ENCODE results near the gene RAVER2.

Gene RAVER2

GRCh38 chr1:64839732-64840405, 95.0 kb downstream of the RAVER2 start:
- H2AK5ac ChIP-seq (ENCODE audit: low read length), result no peak overlapping the region
- no peaks in the 10 kb centered on the region for H3K79me2 ChIP-seq (ENCODE audit: control insufficient read depth, insufficient read depth, low read length)
- H3K56ac ChIP-seq (ENCODE audit: low read length), result no peak overlapping the region
- H3K36me3 ChIP-seq (ENCODE audit: control insufficient read depth, insufficient read depth, low read length), result peaks cover 3% of the 10 kb centered on the region
- H3K23ac ChIP-seq (ENCODE audit: low read length), result no peak overlapping the region
- H3K4ac ChIP-seq (ENCODE audit: low read depth, low read length), result no peak overlapping the region
- H4K8ac ChIP-seq (ENCODE audit: low read depth, low read length), result no peak overlapping the region
- no peaks in the 10 kb centered on the region for H3K4me1 ChIP-seq (ENCODE audit: control insufficient read depth, low read depth, low read length)
- H3K18ac ChIP-seq (ENCODE audit: low read length), result no peak overlapping the region
- no peak for DNase-seq
- no peak overlapping the region for H4K5ac ChIP-seq (ENCODE audit: low read length)
- no CpG with 5 or more reads among the region's 15 CpGs for WGBS (ENCODE audit: extremely low coverage, insufficient coverage, low lambda C conversion rate)
- no peak overlapping the region for H2BK5ac ChIP-seq (ENCODE audit: low read length)
- no peak overlapping the region for H3K27ac ChIP-seq (ENCODE audit: low read depth, low read length)
- H3K4me3 ChIP-seq (ENCODE audit: low read length), result no peak overlapping the region
- no peak overlapping the region for H3K4me2 ChIP-seq (ENCODE audit: low read length)
- no peak overlapping the region for H2BK120ac ChIP-seq (ENCODE audit: low read depth, low read length)
- no peaks in the 10 kb centered on the region for H3K27me3 ChIP-seq (ENCODE audit: insufficient read depth, low read length, poor library complexity)
- no peaks in the 10 kb centered on the region for H3K79me1 ChIP-seq (ENCODE audit: low read length)
- no peak overlapping the region for H2BK15ac ChIP-seq (replicated peaks; ENCODE audit: low read depth)
- H3K9ac ChIP-seq (ENCODE audit: low read length), result no peak overlapping the region

DNA sequence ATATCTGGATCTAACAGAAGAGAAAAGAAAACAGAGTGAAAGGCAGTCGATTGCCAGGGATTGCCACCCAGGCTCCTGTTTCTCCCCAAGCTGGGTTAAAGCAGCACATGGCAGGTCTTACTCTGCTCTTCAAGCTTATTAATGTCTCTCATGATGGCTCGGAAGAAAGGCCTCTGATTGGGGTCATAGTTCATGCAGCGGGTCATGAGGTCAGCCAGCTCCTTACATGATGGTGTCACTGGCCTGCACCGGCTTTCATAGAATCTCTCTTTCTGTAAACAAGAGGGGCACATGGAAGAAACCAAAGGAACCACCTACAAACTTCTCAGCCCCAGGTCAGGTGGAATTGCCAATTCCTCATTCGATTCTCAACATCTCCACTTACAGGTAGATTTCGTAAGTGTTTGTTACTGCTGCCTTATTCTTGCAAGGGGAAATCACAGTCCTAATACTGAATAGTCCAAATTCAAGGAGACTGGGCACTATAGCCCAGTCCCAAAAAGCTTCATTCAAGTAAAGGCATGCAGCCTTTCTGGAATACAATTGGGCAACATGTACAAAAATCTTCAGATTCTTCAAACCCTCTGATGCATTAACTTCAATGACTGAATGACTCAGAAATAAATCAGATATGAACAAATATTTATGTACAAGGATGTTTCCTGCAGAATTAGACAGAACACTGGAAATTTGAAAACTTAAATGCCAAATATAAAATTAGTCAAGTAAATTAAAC, 96.6 kb downstream of the RAVER2 start:
- no CpG with 5 or more reads among the region's 6 CpGs for WGBS (ENCODE audit: extremely low coverage, insufficient coverage, low lambda C conversion rate)
- no peak overlapping the region for H2AK5ac ChIP-seq (ENCODE audit: low read length)
- no peaks in the 10 kb centered on the region for H3K4me1 ChIP-seq (ENCODE audit: control insufficient read depth, low read depth, low read length)
- H3K27me3 ChIP-seq (ENCODE audit: insufficient read depth, low read length, poor library complexity), result no peaks in the 10 kb centered on the region
- no peak overlapping the region for H3K23ac ChIP-seq (ENCODE audit: low read length)
- no peak overlapping the region for H3K18ac ChIP-seq (ENCODE audit: low read length)
- H3K4ac ChIP-seq (ENCODE audit: low read depth, low read length), result no peak overlapping the region
- H4K8ac ChIP-seq (ENCODE audit: low read depth, low read length), result no peak overlapping the region
- H2BK5ac ChIP-seq (ENCODE audit: low read length), result no peak overlapping the region
- no peak overlapping the region for H2BK120ac ChIP-seq (ENCODE audit: low read depth, low read length)
- no peak overlapping the region for H2BK15ac ChIP-seq (replicated peaks; ENCODE audit: low read depth)
- no peak for DNase-seq
- no peaks in the 10 kb centered on the region for H3K79me1 ChIP-seq (ENCODE audit: low read length)
- H3K4me2 ChIP-seq (ENCODE audit: low read length), result no peak overlapping the region
- H4K5ac ChIP-seq (ENCODE audit: low read length), result no peak overlapping the region
- no peaks in the 10 kb centered on the region for H3K79me2 ChIP-seq (ENCODE audit: control insufficient read depth, insufficient read depth, low read length)
- no peak overlapping the region for H3K9ac ChIP-seq (ENCODE audit: low read length)
- H3K36me3 ChIP-seq (ENCODE audit: control insufficient read depth, insufficient read depth, low read length), result peaks cover 3% of the 10 kb centered on the region
- no peak overlapping the region for H3K4me3 ChIP-seq (ENCODE audit: low read length)
- no peak overlapping the region for H3K27ac ChIP-seq (ENCODE audit: low read depth, low read length)
- H3K56ac ChIP-seq (ENCODE audit: low read length), result no peak overlapping the region

GRCh38 chr1:64842224-64842623, 97.3 kb downstream of the RAVER2 start:
- H3K4me2 ChIP-seq (ENCODE audit: low read length), result no peak overlapping the region
- no CpG with 5 or more reads among the region's 2 CpGs for WGBS (ENCODE audit: extremely low coverage, insufficient coverage, low lambda C conversion rate)
- no peak for DNase-seq
- H3K4me3 ChIP-seq (ENCODE audit: low read length), result no peak overlapping the region
- no peak overlapping the region for H2AK5ac ChIP-seq (ENCODE audit: low read length)
- H3K79me2 ChIP-seq (ENCODE audit: control insufficient read depth, insufficient read depth, low read length), result no peaks in the 10 kb centered on the region
- H3K36me3 ChIP-seq (ENCODE audit: control insufficient read depth, insufficient read depth, low read length), result peaks cover 2% of the 10 kb centered on the region
- no peak overlapping the region for H3K18ac ChIP-seq (ENCODE audit: low read length)
- no peak overlapping the region for H4K8ac ChIP-seq (ENCODE audit: low read depth, low read length)
- no peak overlapping the region for H3K9ac ChIP-seq (ENCODE audit: low read length)
- H4K5ac ChIP-seq (ENCODE audit: low read length), result no peak overlapping the region
- H2BK15ac ChIP-seq (replicated peaks; ENCODE audit: low read depth), result no peak overlapping the region
- no peak overlapping the region for H3K27ac ChIP-seq (ENCODE audit: low read depth, low read length)
- H3K27me3 ChIP-seq (ENCODE audit: insufficient read depth, low read length, poor library complexity), result no peaks in the 10 kb centered on the region
- no peak overlapping the region for H3K56ac ChIP-seq (ENCODE audit: low read length)
- H3K4me1 ChIP-seq (ENCODE audit: control insufficient read depth, low read depth, low read length), result no peaks in the 10 kb centered on the region
- no peak overlapping the region for H2BK120ac ChIP-seq (ENCODE audit: low read depth, low read length)
- no peaks in the 10 kb centered on the region for H3K79me1 ChIP-seq (ENCODE audit: low read length)
- H3K23ac ChIP-seq (ENCODE audit: low read length), result no peak overlapping the region
- H2BK5ac ChIP-seq (ENCODE audit: low read length), result no peak overlapping the region
- H3K4ac ChIP-seq (ENCODE audit: low read depth, low read length), result no peak overlapping the region

DNA sequence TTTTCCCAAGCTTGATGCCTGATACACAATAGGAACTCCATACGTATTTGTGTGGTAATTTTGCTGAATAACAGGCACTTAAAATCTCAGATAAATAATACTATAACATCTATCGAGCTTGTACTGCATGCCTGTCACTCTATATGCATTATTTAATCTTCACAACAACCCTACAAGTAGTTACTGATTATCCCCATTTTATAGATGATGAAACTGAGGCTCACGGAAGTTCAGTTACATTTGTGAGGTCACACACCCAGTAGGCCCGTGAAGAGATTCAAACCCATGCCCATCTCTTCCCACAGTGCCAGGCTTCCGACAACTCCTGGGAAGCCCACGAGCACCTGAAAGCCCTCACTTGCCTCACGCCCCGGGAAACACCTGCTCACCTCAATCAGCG, 98.8 kb downstream of the RAVER2 start:
- Histone ChIP-seq H3K79me2 (ENCODE audit: control insufficient read depth, insufficient read depth, low read length) (no peaks in the 10 kb centered on the region), H3K9ac (ENCODE audit: low read length) (no peak overlapping the region), H4K5ac (ENCODE audit: low read length) (no peak overlapping the region), H2AK5ac (ENCODE audit: low read length) (no peak overlapping the region), H3K79me1 (ENCODE audit: low read length) (no peaks in the 10 kb centered on the region), H3K4me2 (ENCODE audit: low read length) (no peak overlapping the region), H3K56ac (ENCODE audit: low read length) (no peak overlapping the region), H3K18ac (ENCODE audit: low read length) (no peak overlapping the region), H2BK15ac (replicated peaks; ENCODE audit: low read depth) (no peak overlapping the region), H3K4me3 (ENCODE audit: low read length) (no peak overlapping the region), H3K27me3 (ENCODE audit: insufficient read depth, low read length, poor library complexity) (no peaks in the 10 kb centered on the region), H3K23ac (ENCODE audit: low read length) (no peak overlapping the region), H3K36me3 (ENCODE audit: control insufficient read depth, insufficient read depth, low read length) (no peaks in the 10 kb centered on the region), H2BK5ac (ENCODE audit: low read length) (no peak overlapping the region), H4K8ac (ENCODE audit: low read depth, low read length) (no peak overlapping the region), H3K4ac (ENCODE audit: low read depth, low read length) (no peak overlapping the region), H3K4me1 (ENCODE audit: control insufficient read depth, low read depth, low read length) (no peaks in the 10 kb centered on the region), H2BK120ac (ENCODE audit: low read depth, low read length) (no peak overlapping the region), H3K27ac (ENCODE audit: low read depth, low read length) (no peak overlapping the region)
- WGBS (ENCODE audit: extremely low coverage, insufficient coverage, low lambda C conversion rate), result no CpG with 5 or more reads among the region's 9 CpGs
- DNase-seq, result no peak

DNA sequence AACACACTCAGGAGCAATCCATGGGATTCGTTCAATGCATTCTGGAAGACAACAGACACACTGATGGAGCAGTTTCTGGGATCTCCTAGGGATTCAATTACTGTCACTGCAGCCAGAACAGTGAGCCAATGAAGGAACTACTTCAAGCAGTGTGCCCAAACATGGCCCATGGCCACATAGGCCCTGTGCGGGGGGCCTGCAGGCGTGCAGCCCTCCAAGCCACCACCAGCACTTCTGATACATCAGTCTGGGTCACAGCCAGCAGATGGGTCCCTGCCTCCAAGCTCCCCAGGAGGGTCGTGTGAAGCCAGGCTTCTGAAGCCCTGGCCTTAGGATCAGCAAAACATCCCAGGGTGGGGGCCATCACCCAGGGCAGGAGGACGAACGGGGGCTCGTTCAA, 99.3 kb downstream of the RAVER2 start:
- H3K18ac ChIP-seq (ENCODE audit: low read length), result no peak overlapping the region
- no peaks in the 10 kb centered on the region for H3K79me2 ChIP-seq (ENCODE audit: control insufficient read depth, insufficient read depth, low read length)
- no peak overlapping the region for H4K5ac ChIP-seq (ENCODE audit: low read length)
- H2AK5ac ChIP-seq (ENCODE audit: low read length), result no peak overlapping the region
- H3K27ac ChIP-seq (ENCODE audit: low read depth, low read length), result no peak overlapping the region
- H3K79me1 ChIP-seq (ENCODE audit: low read length), result no peaks in the 10 kb centered on the region
- no peaks in the 10 kb centered on the region for H3K27me3 ChIP-seq (ENCODE audit: insufficient read depth, low read length, poor library complexity)
- H3K4me2 ChIP-seq (ENCODE audit: low read length), result no peak overlapping the region
- no peak overlapping the region for H3K4me3 ChIP-seq (ENCODE audit: low read length)
- H4K8ac ChIP-seq (ENCODE audit: low read depth, low read length), result no peak overlapping the region
- H2BK5ac ChIP-seq (ENCODE audit: low read length), result no peak overlapping the region
- DNase-seq, result no peak
- H2BK15ac ChIP-seq (replicated peaks; ENCODE audit: low read depth), result no peak overlapping the region
- H2BK120ac ChIP-seq (ENCODE audit: low read depth, low read length), result no peak overlapping the region
- WGBS (ENCODE audit: extremely low coverage, insufficient coverage, low lambda C conversion rate), result no CpG with 5 or more reads among the region's 7 CpGs
- no peak overlapping the region for H3K23ac ChIP-seq (ENCODE audit: low read length)
- no peaks in the 10 kb centered on the region for H3K4me1 ChIP-seq (ENCODE audit: control insufficient read depth, low read depth, low read length)
- H3K9ac ChIP-seq (ENCODE audit: low read length), result no peak overlapping the region
- no peak overlapping the region for H3K56ac ChIP-seq (ENCODE audit: low read length)
- no peaks in the 10 kb centered on the region for H3K36me3 ChIP-seq (ENCODE audit: control insufficient read depth, insufficient read depth, low read length)
- H3K4ac ChIP-seq (ENCODE audit: low read depth, low read length), result no peak overlapping the region

Data from mesendoderm (in vitro differentiated cells).